HEK293 (cell line): ENCODE measurements around the gene BATF3.

Experiments
- AEBP2 ChIP-seq: fragments of 450-650 bp; formaldehyde crosslinking; IDR thresholded peaks from 2 replicates; pipeline ENCODE4 v1.5.1; 2016; ENCODE audit warnings: missing biosample characterization, missing genetic modification characterization, borderline replicate concordance
- GFI1B ChIP-seq: fragments of 450-650 bp; formaldehyde crosslinking; IDR thresholded peaks from 2 replicates; pipeline ENCODE4 v1.5.1; 2016; ENCODE audit warnings: missing biosample characterization, missing genetic modification characterization
- HOXA7 ChIP-seq: sonication (generic); formaldehyde crosslinking; IDR thresholded peaks from 2 replicates; pipeline ENCODE4 v1.8.1; 2022; ENCODE audit warnings: missing genetic modification reagents, borderline replicate concordance
- HOXC10 ChIP-seq: sonication (generic); formaldehyde crosslinking; IDR thresholded peaks from 2 replicates; pipeline ENCODE4 v1.8.1; 2023; ENCODE audit warnings: mild to moderate bottlenecking, missing genetic modification reagents
- IKZF3 ChIP-seq: fragments of 450-650 bp; IDR thresholded peaks from 2 replicates; pipeline ENCODE4 v1.5.0; 2018; ENCODE audit warnings: missing biosample characterization, mild to moderate bottlenecking, missing genetic modification characterization, moderate library complexity
- KLF7 ChIP-seq: fragments of 450-650 bp; formaldehyde crosslinking; IDR thresholded peaks from 2 replicates; pipeline ENCODE4 v1.5.1; 2016; ENCODE audit warnings: missing biosample characterization, missing genetic modification characterization, borderline replicate concordance
- OSR2 ChIP-seq: fragments of 450-650 bp; formaldehyde crosslinking; IDR thresholded peaks from 2 replicates; pipeline ENCODE4 v1.5.1; 2016; ENCODE audit warnings: missing biosample characterization, missing genetic modification characterization
- REPIN1 ChIP-seq: fragments of 450-650 bp; formaldehyde crosslinking; IDR thresholded peaks from 2 replicates; pipeline ENCODE4 v1.5.1; 2017; ENCODE audit warnings: missing biosample characterization, missing genetic modification characterization, low read depth
- WT1 ChIP-seq: fragments of 450-650 bp; formaldehyde crosslinking; IDR thresholded peaks from 2 replicates; pipeline ENCODE4 v1.5.1; 2016; ENCODE audit warnings: missing biosample characterization, missing genetic modification characterization
- YY1 ChIP-seq: fragments of 450-650 bp; formaldehyde crosslinking; IDR thresholded peaks from 2 replicates; pipeline ENCODE4 v1.5.1; 2018; ENCODE audit warnings: missing biosample characterization, missing genetic modification characterization
- YY2 ChIP-seq: fragments of 450-650 bp; formaldehyde crosslinking; IDR thresholded peaks from 2 replicates; pipeline ENCODE4 v1.5.1; 2016; ENCODE audit warnings: missing biosample characterization, missing genetic modification characterization
- ZBTB20 ChIP-seq: fragments of 450-650 bp; formaldehyde crosslinking; IDR thresholded peaks from 2 replicates; pipeline ENCODE4 v1.5.1; 2016; ENCODE audit warnings: missing biosample characterization, missing genetic modification characterization
- ZBTB21 ChIP-seq: fragments of 450-650 bp; formaldehyde crosslinking; IDR thresholded peaks from 2 replicates; pipeline ENCODE4 v1.5.1; 2017; ENCODE audit warnings: missing biosample characterization, missing genetic modification characterization
- ZBTB7A ChIP-seq: fragments of 450-650 bp; formaldehyde crosslinking; IDR thresholded peaks from 2 replicates; pipeline ENCODE4 v1.5.1; 2016; ENCODE audit warnings: low read depth, missing biosample characterization, missing genetic modification characterization
- ZFP41 ChIP-seq: fragments of 450-650 bp; formaldehyde crosslinking; IDR thresholded peaks from 2 replicates; pipeline ENCODE4 v1.5.1; 2016; ENCODE audit warnings: missing biosample characterization, missing genetic modification characterization, borderline replicate concordance
- ZNF114 ChIP-seq: fragments of 450-650 bp; formaldehyde crosslinking; IDR thresholded peaks from 2 replicates; pipeline ENCODE4 v1.5.0; 2017; ENCODE audit warnings: missing biosample characterization, missing genetic modification characterization
- ZNF133 ChIP-seq: fragments of 450-650 bp; formaldehyde crosslinking; IDR thresholded peaks from 2 replicates; pipeline ENCODE4 v1.5.1; 2016; ENCODE audit warnings: missing biosample characterization, missing genetic modification characterization
- ZNF155 ChIP-seq: fragments of 450-650 bp; formaldehyde crosslinking; IDR thresholded peaks from 2 replicates; pipeline ENCODE4 v1.5.1; 2016; ENCODE audit warnings: missing biosample characterization, missing genetic modification characterization
- ZNF24 ChIP-seq: fragments of 450-650 bp; formaldehyde crosslinking; IDR thresholded peaks from 2 replicates; pipeline ENCODE4 v1.5.1; 2016; ENCODE audit warnings: missing biosample characterization, missing genetic modification characterization
- ZNF248 ChIP-seq: fragments of 450-650 bp; formaldehyde crosslinking; IDR thresholded peaks from 2 replicates; pipeline ENCODE4 v1.5.1; 2017; ENCODE audit warnings: missing biosample characterization, missing genetic modification characterization
- ZNF266 ChIP-seq: fragments of 450-650 bp; formaldehyde crosslinking; IDR thresholded peaks from 2 replicates; pipeline ENCODE4 v1.5.1; 2016; ENCODE audit warnings: missing biosample characterization, missing genetic modification characterization, low read depth
- ZNF664 ChIP-seq: fragments of 450-650 bp; formaldehyde crosslinking; IDR thresholded peaks from 2 replicates; pipeline ENCODE4 v1.5.1; 2016; ENCODE audit warnings: missing biosample characterization, missing genetic modification characterization
- ZNF701 ChIP-seq: fragments of 450-650 bp; formaldehyde crosslinking; IDR thresholded peaks from 2 replicates; pipeline ENCODE4 v1.5.1; 2016; ENCODE audit warnings: missing biosample characterization, missing genetic modification characterization
- ZNF785 ChIP-seq: fragments of 450-650 bp; formaldehyde crosslinking; IDR thresholded peaks from 2 replicates; pipeline ENCODE4 v1.5.1; 2016; ENCODE audit warnings: missing biosample characterization, missing genetic modification characterization
- ZNF792 ChIP-seq: fragments of 450-650 bp; formaldehyde crosslinking; IDR thresholded peaks from 2 replicates; pipeline ENCODE4 v1.5.1; 2016; ENCODE audit warnings: missing biosample characterization, missing genetic modification characterization
- ZNF837 ChIP-seq: fragments of 450-650 bp; formaldehyde crosslinking; IDR thresholded peaks from 2 replicates; pipeline ENCODE4 v1.5.1; 2016; ENCODE audit warnings: missing biosample characterization, missing genetic modification characterization
- ZSCAN16 ChIP-seq: fragments of 450-650 bp; formaldehyde crosslinking; IDR thresholded peaks from 2 replicates; pipeline ENCODE4 v1.5.1; 2016; ENCODE audit warnings: missing biosample characterization, missing genetic modification characterization
- ZXDB ChIP-seq: fragments of 450-650 bp; formaldehyde crosslinking; IDR thresholded peaks from 2 replicates; pipeline ENCODE4 v1.5.1; 2016; ENCODE audit warnings: missing biosample characterization, missing genetic modification characterization
- TF ChIP-seq, protein P1 (sequence below): fragments of 450-650 bp; formaldehyde crosslinking; IDR thresholded peaks from 2 replicates; pipeline ENCODE4 v1.5.0; 2017; ENCODE audit warnings: missing biosample characterization, missing genetic modification characterization, borderline replicate concordance
- TF ChIP-seq, protein P2 (sequence below): fragments of 450-650 bp; formaldehyde crosslinking; IDR thresholded peaks from 2 replicates; pipeline ENCODE4 v1.5.1; 2017; ENCODE audit warnings: missing biosample characterization, missing genetic modification characterization
- TF ChIP-seq, protein P3 (sequence below): fragments of 450-650 bp; formaldehyde crosslinking; IDR thresholded peaks from 2 replicates; pipeline ENCODE4 v1.5.1; 2016; ENCODE audit warnings: missing biosample characterization, missing genetic modification characterization

The BATF3 gene

DNA sequence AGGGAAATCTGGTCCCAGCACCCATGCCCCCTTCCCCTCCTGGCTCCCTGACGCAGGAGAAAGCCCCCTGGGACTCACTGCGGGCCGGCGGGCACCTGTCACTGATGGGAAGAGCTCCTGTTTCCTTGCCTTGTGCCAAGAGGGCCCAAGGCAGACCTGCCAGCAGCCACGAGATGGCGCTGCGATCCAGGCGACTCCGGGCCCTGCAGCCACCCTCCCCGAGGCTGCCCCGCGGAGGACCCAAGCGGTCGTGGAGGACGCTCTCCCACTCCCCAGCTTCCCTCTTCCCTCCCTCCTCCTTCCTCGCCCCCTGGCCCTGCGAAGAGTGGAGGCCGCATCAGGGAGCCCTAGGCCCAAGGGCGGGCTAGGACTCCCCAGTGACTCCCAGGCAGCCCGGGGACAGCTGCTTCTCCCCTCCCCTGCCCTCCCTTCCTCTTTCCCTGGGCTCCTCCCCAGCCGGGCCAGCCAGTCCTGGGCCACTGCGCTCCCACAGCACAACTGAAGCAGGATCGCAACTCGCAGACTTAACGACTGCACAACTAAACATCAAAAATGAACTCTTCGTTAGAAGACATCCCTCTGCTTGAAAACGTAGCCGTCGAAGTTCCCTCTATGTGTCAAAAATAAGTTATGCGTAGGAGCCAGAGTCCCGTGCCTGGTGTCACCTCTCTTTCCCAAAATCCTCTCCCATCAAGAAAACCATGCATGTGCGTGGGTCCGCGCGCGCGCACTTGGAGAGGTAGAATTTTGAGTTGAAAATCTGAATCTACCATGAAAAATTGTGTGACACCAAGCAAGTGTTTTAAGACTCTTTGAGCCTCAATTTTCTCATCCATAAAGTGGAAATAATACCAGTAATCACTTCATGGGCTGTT lies 34.2 kb downstream of the BATF3 start (continued):
- TF ChIP-seq ZBTB21 (tag by site-specific recombination) (no peak; the same call in 1 of the 2 replicates), ZNF792 (tag by site-specific recombination) (no peak), YY1 (tag by site-specific recombination) (no peak; the same call in 1 of the 2 replicates), ZBTB20 (tag by site-specific recombination) (peak; percentile 76; the same call in 1 of the 2 replicates), ZNF701 (tag by site-specific recombination) (no peak), YY2 (no peak), ZNF24 (tag by site-specific recombination) (peak; percentile 77), ZNF785 (tag by site-specific recombination) (no peak), ZNF664 (tag by site-specific recombination) (no peak), ZNF155 (tag by site-specific recombination) (no peak), ZNF114 (tag by site-specific recombination) (no peak), AEBP2 (tag by site-specific recombination) (no peak), ZNF248 (no peak), ZNF266 (tag by site-specific recombination) (no peak), ZBTB7A (tag by site-specific recombination) (peak; percentile 79; the same call in 1 of the 2 replicates), ZNF837 (tag by site-specific recombination) (no peak), WT1 (tag by site-specific recombination) (peak; percentile 98), GFI1B (tag by site-specific recombination) (no peak), REPIN1 (tag by site-specific recombination) (no peak; the same call in 1 of the 2 replicates), HOXC10 (no peak), KLF7 (peak; percentile 69; the same call in 1 of the 2 replicates), HOXA7 (CRISPR knock-in tag) (no peak), ZSCAN16 (tag by site-specific recombination) (no peak), ZFP41 (tag by site-specific recombination) (no peak), OSR2 (tag by site-specific recombination) (peak; percentile 73), IKZF3 (tag by site-specific recombination) (no peak; the same call in none of the 2 replicates), ZNF133 (no peak), ZXDB (tag by site-specific recombination) (peak; percentile 88)
- TF ChIP-seq, protein P1, sequence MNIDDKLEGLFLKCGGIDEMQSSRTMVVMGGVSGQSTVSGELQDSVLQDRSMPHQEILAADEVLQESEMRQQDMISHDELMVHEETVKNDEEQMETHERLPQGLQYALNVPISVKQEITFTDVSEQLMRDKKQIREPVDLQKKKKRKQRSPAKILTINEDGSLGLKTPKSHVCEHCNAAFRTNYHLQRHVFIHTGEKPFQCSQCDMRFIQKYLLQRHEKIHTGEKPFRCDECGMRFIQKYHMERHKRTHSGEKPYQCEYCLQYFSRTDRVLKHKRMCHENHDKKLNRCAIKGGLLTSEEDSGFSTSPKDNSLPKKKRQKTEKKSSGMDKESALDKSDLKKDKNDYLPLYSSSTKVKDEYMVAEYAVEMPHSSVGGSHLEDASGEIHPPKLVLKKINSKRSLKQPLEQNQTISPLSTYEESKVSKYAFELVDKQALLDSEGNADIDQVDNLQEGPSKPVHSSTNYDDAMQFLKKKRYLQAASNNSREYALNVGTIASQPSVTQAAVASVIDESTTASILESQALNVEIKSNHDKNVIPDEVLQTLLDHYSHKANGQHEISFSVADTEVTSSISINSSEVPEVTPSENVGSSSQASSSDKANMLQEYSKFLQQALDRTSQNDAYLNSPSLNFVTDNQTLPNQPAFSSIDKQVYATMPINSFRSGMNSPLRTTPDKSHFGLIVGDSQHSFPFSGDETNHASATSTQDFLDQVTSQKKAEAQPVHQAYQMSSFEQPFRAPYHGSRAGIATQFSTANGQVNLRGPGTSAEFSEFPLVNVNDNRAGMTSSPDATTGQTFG = no peak
- TF ChIP-seq, protein P2, sequence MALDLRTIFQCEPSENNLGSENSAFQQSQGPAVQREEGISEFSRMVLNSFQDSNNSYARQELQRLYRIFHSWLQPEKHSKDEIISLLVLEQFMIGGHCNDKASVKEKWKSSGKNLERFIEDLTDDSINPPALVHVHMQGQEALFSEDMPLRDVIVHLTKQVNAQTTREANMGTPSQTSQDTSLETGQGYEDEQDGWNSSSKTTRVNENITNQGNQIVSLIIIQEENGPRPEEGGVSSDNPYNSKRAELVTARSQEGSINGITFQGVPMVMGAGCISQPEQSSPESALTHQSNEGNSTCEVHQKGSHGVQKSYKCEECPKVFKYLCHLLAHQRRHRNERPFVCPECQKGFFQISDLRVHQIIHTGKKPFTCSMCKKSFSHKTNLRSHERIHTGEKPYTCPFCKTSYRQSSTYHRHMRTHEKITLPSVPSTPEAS = no peak
- TF ChIP-seq, protein P3, sequence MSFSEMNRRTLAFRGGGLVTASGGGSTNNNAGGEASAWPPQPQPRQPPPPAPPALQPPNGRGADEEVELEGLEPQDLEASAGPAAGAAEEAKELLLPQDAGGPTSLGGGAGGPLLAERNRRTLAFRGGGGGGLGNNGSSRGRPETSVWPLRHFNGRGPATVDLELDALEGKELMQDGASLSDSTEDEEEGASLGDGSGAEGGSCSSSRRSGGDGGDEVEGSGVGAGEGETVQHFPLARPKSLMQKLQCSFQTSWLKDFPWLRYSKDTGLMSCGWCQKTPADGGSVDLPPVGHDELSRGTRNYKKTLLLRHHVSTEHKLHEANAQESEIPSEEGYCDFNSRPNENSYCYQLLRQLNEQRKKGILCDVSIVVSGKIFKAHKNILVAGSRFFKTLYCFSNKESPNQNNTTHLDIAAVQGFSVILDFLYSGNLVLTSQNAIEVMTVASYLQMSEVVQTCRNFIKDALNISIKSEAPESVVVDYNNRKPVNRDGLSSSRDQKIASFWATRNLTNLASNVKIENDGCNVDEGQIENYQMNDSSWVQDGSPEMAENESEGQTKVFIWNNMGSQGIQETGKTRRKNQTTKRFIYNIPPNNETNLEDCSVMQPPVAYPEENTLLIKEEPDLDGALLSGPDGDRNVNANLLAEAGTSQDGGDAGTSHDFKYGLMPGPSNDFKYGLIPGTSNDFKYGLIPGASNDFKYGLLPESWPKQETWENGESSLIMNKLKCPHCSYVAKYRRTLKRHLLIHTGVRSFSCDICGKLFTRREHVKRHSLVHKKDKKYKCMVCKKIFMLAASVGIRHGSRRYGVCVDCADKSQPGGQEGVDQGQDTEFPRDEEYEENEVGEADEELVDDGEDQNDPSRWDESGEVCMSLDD (tag by site-specific recombination) = peak; percentile 82
